BJ (cell line): Measurements from ENCODE around the gene CSNK1G2. TPM values are rescaled to one million over a fixed set of nuclear protein-coding genes. Genes with fewer than 3 reads are reported as not detected.

ENCODE experiments used
- CTCF ChIA-PET: fragments of 350-600 bp; formaldehyde crosslinking; extraction: SDS; loops from one replicate; lab custom pipeline; 2021; ENCODE audit warnings: antibody characterized with exemption, inconsistent platforms; lab: Yijun Ruan, JAX
- POLR2A ChIA-PET: fragments of 300-600 bp; sonication (Branson Sonifier 250); formaldehyde crosslinking; extraction: SDS; loops from one replicate; lab custom pipeline; 2021; ENCODE audit warnings: antibody characterized with exemption; lab: Charles Lee
- DNase-seq: peaks from one replicate; pipeline ENCODE4 v3.0.0-alpha.2; 2011; ENCODE audit warnings: low read depth
- H3K27me3 ChIP-seq: 2 replicates; pipeline ENCODE4 v1.6.0; 2011; ENCODE audit warnings: low read length; ENCODE audit not compliant: control insufficient read depth, insufficient read depth
- H3K36me3 ChIP-seq: 2 replicates; pipeline ENCODE4 v1.5.1; 2011; ENCODE audit warnings: low read length; ENCODE audit not compliant: control insufficient read depth, insufficient read depth
- H3K4me3 ChIP-seq: 2 replicates; pipeline ENCODE4 v1.5.1; 2011; ENCODE audit warnings: low read depth, mild to moderate bottlenecking, control low read depth, low read length
- CTCF ChIP-seq: IDR thresholded peaks from 2 replicates; pipeline ENCODE4 v1.5.1; 2011; ENCODE audit warnings: low read depth, mild to moderate bottlenecking, control low read depth, inconsistent platforms, low read length, moderate library complexity; ENCODE audit not compliant: insufficient read depth
- polyA plus RNA-seq: library from polyadenylated mRNA; depleted of rRNA; stranded (reverse); fragments of >200 nt; gene quantifications from 2 replicates; pipeline ENCODE4 v1.2.3, GENCODE V29; 2011

Gene CSNK1G2
- polyA plus RNA-seq, 1 experiment = 48.1 TPM

GRCh38 chr19:1911995-1912394, 29.0 kb upstream of the CSNK1G2 start:
- ChIA-PET POLR2A (no interaction called here), CTCF (no interaction called here)

GRCh38 chr19:1912760-1913505, 28.0 kb upstream of the CSNK1G2 start:
- H3K4me3 ChIP-seq = no peak overlapping the region
- DNase-seq = no peak
- TF ChIP-seq CTCF = no peak
- H3K36me3 ChIP-seq = peaks cover 19% of the 10 kb centered on the region
- POLR2A ChIA-PET = no interaction called here
- H3K27me3 ChIP-seq = no peaks in the 10 kb centered on the region
- CTCF ChIA-PET = no interaction called here

More at GRCh38 chr19:1911995-1912394, 29.0 kb upstream of the CSNK1G2 start:
- H3K27me3 ChIP-seq = no peaks in the 10 kb centered on the region
- TF ChIP-seq CTCF = no peak
- no peak for DNase-seq
- H3K36me3 ChIP-seq = peaks cover 16% of the 10 kb centered on the region
- H3K4me3 ChIP-seq = no peak overlapping the region

GRCh38 chr19:1913781-1914577, 27.0 kb upstream of the CSNK1G2 start:
- CTCF ChIA-PET = interaction anchor here (1.5 kb wide), 1 partner anchor 16 kb away, joined by 3 read pairs; no protein-coding TSS in a partner anchor
- no peak overlapping the region for H3K4me3 ChIP-seq
- H3K36me3 ChIP-seq = peaks cover 21% of the 10 kb centered on the region
- H3K27me3 ChIP-seq = no peaks in the 10 kb centered on the region
- no peak for TF ChIP-seq CTCF
- POLR2A ChIA-PET = no interaction called here
- DNase-seq = no peak

- Histone ChIP-seq H3K4me3 (no peak overlapping the region), H3K27me3 (no peaks in the 10 kb centered on the region), H3K36me3 (peaks cover 22% of the 10 kb centered on the region)
- CTCF ChIA-PET = interaction anchor here (1.5 kb wide), 1 partner anchor 15 kb away, joined by 3 read pairs; no protein-coding TSS in a partner anchor
- POLR2A ChIA-PET = no interaction called here
- no peak for TF ChIP-seq CTCF
- no peak for DNase-seq
Measured at GRCh38 chr19:1914826-1915341, 26.1 kb upstream of the CSNK1G2 start.

GRCh38 chr19:1917146-1917545, 23.8 kb upstream of the CSNK1G2 start:
- CTCF ChIA-PET = no interaction called here
- POLR2A ChIA-PET = no interaction called here
- DNase-seq = no peak
- TF ChIP-seq CTCF = no peak
- peaks cover 26% of the 10 kb centered on the region for H3K36me3 ChIP-seq
- H3K27me3 ChIP-seq = no peaks in the 10 kb centered on the region
- no peak overlapping the region for H3K4me3 ChIP-seq
